Measurements from ENCODE around the gene PODN.

Gene PODN

DNA sequence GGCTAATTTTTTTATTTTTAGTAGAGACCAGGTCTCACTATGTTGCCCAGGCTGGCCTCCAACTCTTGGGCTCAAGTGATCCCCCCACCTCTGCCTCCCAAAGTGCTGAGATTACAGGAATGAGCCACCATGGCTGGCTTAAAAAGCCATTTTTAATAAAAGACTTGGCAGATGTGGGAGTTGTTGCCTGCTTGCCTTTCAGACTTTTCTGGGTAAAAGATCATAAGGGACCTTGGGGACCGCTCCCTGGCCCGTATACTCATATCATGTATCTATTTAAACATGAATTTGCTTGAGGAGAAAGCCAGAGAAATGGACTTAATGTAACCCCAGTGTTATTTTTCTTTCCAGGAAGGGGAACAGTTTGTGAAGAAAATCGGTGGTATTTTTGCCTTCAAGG lies 23.4 kb upstream of the PODN start:
- no peak overlapping the region for H3K27ac ChIP-seq
- TF ChIP-seq ZFX (IDR thresholded peaks at IDR 0.05), result no peak
- TF ChIP-seq, protein P1, sequence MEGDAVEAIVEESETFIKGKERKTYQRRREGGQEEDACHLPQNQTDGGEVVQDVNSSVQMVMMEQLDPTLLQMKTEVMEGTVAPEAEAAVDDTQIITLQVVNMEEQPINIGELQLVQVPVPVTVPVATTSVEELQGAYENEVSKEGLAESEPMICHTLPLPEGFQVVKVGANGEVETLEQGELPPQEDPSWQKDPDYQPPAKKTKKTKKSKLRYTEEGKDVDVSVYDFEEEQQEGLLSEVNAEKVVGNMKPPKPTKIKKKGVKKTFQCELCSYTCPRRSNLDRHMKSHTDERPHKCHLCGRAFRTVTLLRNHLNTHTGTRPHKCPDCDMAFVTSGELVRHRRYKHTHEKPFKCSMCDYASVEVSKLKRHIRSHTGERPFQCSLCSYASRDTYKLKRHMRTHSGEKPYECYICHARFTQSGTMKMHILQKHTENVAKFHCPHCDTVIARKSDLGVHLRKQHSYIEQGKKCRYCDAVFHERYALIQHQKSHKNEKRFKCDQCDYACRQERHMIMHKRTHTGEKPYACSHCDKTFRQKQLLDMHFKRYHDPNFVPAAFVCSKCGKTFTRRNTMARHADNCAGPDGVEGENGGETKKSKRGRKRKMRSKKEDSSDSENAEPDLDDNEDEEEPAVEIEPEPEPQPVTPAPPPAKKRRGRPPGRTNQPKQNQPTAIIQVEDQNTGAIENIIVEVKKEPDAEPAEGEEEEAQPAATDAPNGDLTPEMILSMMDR (conservative IDR thresholded peaks at IDR 0.05), result no peak

DNA sequence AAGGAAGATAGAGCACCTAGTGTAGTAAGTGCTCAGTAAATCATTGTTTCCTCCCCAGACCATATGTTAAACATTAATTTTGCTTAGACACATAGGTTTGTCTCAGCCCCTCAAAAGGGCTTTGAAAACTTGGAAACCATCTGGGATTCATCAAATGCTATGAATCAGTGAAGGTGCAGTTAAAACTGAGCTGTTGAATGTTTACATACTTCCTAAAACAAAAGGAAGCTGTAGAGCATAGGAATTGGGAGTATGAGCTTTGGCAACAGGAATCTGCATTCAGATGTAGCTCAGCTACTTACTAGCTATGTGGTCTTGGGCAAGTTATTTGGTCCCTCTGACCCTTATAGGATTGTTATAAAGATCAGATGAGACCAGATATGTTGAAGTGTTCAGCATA lies 18.7 kb upstream of the PODN start:
- TF ChIP-seq ZFX (IDR thresholded peaks at IDR 0.05), result no peak
- TF ChIP-seq, protein P1 (conservative IDR thresholded peaks at IDR 0.05), result no peak

DNA sequence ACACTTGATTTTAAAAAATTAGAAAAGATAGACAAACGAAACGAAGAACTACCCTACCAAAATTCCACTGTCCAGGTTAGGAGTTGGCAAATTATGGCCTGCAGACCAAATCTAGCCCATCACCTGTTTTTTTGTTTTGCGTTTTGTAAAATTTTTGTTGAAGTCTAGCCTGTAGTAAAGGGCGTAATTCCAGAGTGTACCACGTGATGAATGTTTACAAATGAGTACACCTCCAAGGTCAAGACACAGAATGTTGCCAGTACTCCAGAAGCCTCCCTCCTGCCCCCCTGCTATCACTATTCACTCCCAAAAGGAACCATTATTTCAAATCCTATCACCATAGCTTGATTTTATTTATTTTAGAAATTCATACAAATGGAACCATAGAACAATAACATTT lies 17.1 kb upstream of the PODN start:
- no peak overlapping the region for H3K27ac ChIP-seq
- TF ChIP-seq, protein P1 (conservative IDR thresholded peaks at IDR 0.05), result no peak
- no peak for TF ChIP-seq ZFX (IDR thresholded peaks at IDR 0.05)

More for the DNA sequence above, 18.7 kb upstream of the PODN start:
- no peak overlapping the region for H3K27ac ChIP-seq

DNA sequence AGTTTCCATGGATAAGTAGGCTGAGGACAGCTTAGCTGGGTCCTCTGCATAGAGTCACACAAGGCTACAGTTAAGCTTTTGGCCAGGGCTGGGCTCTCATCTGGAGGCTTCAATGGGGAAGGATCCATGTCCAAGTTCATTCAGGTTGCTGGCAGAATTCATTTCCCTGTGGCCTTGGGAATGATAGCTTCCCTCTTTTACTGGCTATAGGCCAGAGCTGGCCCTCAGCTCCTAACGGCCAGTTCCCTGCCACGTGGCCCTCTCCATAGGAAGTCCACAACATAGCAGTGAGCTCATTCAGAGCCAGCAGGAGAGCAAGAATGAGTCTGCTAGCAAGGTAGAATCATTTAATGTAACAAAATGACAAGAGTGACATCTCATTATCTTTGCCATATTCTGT lies 15.1 kb upstream of the PODN start:
- TF ChIP-seq, protein P1 (conservative IDR thresholded peaks at IDR 0.05), result no peak
- no peak for TF ChIP-seq ZFX (IDR thresholded peaks at IDR 0.05)
- no peak overlapping the region for H3K27ac ChIP-seq

DNA sequence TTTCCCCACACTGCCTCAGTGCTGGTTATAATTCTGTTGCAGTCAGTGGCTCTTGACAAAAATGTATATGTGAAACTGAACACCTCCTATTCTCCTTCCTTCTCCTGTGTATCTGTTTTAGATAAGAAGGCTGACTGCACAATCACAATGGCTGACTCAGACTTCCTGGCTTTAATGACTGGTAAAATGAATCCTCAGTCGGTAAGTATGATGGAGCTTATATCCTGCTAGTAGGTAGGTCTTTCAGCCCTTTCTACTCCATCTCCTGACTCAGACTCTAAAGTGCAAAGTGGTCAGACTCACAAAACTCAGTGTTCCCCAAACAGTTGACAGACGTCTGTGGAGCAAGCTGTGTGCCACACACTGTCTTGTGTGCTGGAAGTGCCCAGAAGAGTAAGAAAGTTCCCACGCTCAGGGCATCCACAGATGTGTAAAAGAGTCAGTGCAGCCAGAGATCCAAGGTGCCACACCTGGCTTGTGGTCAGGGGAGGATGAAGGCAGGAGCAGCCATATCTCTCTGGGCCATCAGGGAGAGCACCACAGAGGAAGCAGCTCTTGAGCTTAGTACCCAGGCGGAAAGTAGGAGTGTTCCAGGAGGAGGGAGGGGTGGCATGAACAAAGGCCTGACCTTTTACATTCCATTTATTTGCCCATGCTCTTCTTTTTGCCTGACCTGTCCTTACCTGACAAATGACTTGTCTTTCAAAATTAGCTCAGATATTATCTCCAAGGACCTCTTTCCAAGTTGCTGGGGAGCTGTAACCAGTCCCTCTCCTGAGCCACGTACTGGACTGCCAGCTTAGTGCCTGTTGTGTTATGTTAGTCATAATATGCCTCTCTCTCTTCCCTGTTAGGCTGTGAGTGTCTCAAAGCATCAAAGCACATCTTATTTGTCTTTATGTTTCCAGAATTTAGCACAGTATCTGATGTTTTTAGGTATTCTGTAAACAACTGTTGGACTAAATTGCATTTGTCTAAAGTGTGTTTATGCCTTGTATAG lies 14.0 kb upstream of the PODN start:
- H3K27ac ChIP-seq, result no peak overlapping the region
- no peak for TF ChIP-seq ZFX (IDR thresholded peaks at IDR 0.05)
- TF ChIP-seq, protein P1 (conservative IDR thresholded peaks at IDR 0.05), result no peak

DNA sequence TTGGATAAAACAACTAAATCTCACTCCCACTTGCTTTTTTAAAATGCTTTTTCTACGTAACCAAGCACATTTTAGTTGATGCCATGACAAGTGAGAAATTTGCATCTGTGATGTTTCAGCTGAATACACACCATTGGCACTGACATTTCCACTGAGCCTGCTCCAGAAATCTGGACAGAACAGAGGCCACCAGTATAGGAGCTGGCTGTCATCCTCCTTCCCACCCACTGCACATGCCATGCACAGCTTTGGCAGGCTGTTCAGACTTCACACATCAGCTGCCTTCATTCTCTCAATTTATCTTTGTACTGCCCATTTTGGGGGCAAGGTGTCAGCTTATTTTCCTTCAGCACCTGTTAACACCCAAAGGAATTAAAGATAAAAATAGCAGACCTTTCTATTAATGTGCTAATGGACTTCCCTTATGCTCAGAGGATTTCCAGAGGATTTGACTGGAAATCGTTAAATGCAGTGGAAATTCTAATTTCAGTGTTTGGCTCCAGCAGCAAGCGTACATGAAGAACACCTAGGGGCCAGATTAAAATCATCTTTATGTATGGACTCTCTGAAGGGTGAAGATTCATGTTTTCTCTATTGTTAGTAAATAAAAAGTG lies 12.9 kb upstream of the PODN start:
- H3K27ac ChIP-seq, result no peak overlapping the region
- no peak for TF ChIP-seq ZFX (IDR thresholded peaks at IDR 0.05)
- TF ChIP-seq, protein P1 (conservative IDR thresholded peaks at IDR 0.05), result no peak

DNA sequence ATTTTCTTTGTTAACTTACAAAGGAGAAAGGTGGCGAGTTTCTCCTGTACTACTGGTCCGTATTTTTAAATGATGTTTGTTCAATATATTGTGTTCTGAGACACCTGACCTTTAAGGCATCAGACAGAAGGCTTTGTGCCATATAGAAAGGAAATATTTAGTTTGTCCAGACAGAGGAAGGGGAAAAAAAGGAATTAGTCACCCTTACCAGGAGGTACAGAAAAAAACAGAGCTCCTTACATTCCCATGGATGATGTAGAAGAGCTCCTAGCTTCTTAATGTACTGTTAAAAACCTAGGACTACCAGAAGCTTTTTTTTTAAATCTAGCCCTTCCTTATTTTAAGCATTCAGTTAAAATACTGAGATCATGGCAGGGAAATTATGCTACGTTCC lies 12.4 kb upstream of the PODN start:
- H3K27ac ChIP-seq, result no peak overlapping the region
- TF ChIP-seq, protein P1 (conservative IDR thresholded peaks at IDR 0.05), result no peak
- no peak for TF ChIP-seq ZFX (IDR thresholded peaks at IDR 0.05)
